Bronchial epithelial cell (primary cell): ENCODE data around the gene MAP2K3. TPM values are rescaled to one million over a fixed set of nuclear protein-coding genes. Genes with fewer than 3 reads are reported as not detected.

Experiments
- DNase-seq: peaks from one replicate; pipeline ENCODE4 v3.0.0-alpha.2; 2010; ENCODE audit warnings: low read depth
- FAIRE-seq: peaks from 2 replicates; lab custom pipeline; 2011; peaks lifted over from hg19 to GRCh38; lab: Jason Lieb, UNC
- H3K27me3 ChIP-seq: 2 replicates; pipeline ENCODE4 v1.5.1; 2011; ENCODE audit warnings: low read length; ENCODE audit not compliant: control insufficient read depth, insufficient read depth
- H3K36me3 ChIP-seq: 2 replicates; pipeline ENCODE4 v1.5.1; 2011; ENCODE audit warnings: low read length; ENCODE audit not compliant: control insufficient read depth, insufficient read depth
- H3K4me3 ChIP-seq: 2 replicates; pipeline ENCODE4 v1.5.1; 2011; ENCODE audit warnings: mild to moderate bottlenecking, low read depth, low read length, control low read depth
- CTCF ChIP-seq: IDR thresholded peaks from 2 replicates; pipeline ENCODE4 v1.5.1; 2011; ENCODE audit warnings: mild to moderate bottlenecking, moderate library complexity, low read length, control low read depth, inconsistent platforms; ENCODE audit not compliant: insufficient read depth, severe bottlenecking
- total RNA-seq: library from RNA; depleted of rRNA; stranded (reverse); fragments of >200 nt; gene quantifications from 2 replicates; pipeline ENCODE4 v1.2.1, GENCODE V29; 2014

Gene MAP2K3
- total RNA-seq, 1 donor from 2014 or later, result 5.3 TPM

- DNase-seq (no peak), FAIRE-seq (no peak)
- peaks cover 3% of the 10 kb centered on the region for H3K27me3 ChIP-seq
- no peak overlapping the region for H3K4me3 ChIP-seq
- H3K36me3 ChIP-seq, result no peaks in the 10 kb centered on the region
- TF ChIP-seq CTCF, result no peak
These were observed 77.9 kb downstream of the MAP2K3 start for GRCh38 chr17:21362331-21362931.

DNA sequence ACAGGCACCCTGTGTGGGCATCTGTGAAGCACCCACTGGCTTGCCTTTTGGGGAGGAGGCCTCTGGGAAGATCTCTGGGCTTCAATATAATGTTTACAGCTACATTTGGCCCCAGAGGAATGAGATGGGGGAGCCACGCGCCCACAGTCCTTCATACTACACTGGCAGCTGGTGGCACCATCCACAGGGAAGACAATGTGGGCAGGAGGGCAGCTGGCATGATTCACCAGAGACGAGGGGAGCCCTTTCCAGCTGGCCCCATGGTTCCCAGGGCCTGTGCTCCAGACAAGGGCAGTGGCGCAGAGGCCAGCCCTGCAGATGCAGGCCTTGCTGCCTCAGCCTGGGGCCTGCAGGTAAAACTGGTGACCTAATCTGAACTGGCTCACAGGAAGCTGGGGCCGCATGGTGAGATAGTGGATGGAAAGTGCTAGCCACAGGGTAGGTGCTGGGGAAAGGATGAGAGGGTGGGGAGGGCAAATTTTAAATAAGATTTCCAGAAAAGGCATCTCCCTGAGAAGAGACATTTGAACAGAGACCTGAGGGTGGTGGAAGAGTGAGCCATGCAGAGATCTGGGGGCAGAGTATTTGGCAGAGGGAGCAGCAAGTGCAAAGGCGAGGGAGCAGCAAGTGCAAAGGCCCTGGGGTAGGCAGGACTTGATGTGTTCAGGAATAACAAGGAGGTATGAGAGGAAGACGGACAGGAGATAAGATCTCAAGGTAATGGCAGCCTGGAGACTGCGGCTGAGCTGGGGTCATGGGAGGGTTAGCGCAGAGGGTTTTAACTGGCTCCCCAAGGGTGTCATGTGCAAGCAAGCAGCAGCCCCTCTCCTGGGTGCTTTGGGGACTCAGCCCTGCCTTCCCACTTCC is 79.5 kb downstream of the MAP2K3 start:
- FAIRE-seq (no peak), DNase-seq (no peak)
- Histone ChIP-seq H3K36me3 (no peaks in the 10 kb centered on the region), H3K4me3 (no peak overlapping the region), H3K27me3 (peaks cover 3% of the 10 kb centered on the region)
- no peak for TF ChIP-seq CTCF

Other genes starting within 250 kb of the MAP2K3 start
- 150 and 165 TPM in 2 replicates for gene USP22, start 241.7 kb upstream of the MAP2K3 start, total RNA-seq
- gene DHRS7B, start 157.7 kb upstream of the MAP2K3 start, total RNA-seq, result 24.7 and 29.6 TPM in 2 replicates
- gene TMEM11, start 70.5 kb upstream of the MAP2K3 start, total RNA-seq, result 15.8 and 23.8 TPM in 2 replicates
- gene NATD1, start 31.3 kb upstream of the MAP2K3 start, total RNA-seq, result 0.53 and 0.77 TPM in 2 replicates
- under 0.01 and 0.13 TPM in 2 replicates for gene KCNJ12, start 91.6 kb downstream of the MAP2K3 start, total RNA-seq